ENCODE measurements around the gene ADGRB2.

GRCh38 chr1:31726715-31727114 lies 37.4 kb downstream of the ADGRB2 start:
- TF ChIP-seq CTCF (tag by site-specific recombination; IDR thresholded peaks at IDR 0.05) (no peak), ZNF121 (tag by site-specific recombination; IDR thresholded peaks at IDR 0.05) (no peak)
